Measurements from ENCODE around the gene OR4F6.

The OR4F6 gene

DNA sequence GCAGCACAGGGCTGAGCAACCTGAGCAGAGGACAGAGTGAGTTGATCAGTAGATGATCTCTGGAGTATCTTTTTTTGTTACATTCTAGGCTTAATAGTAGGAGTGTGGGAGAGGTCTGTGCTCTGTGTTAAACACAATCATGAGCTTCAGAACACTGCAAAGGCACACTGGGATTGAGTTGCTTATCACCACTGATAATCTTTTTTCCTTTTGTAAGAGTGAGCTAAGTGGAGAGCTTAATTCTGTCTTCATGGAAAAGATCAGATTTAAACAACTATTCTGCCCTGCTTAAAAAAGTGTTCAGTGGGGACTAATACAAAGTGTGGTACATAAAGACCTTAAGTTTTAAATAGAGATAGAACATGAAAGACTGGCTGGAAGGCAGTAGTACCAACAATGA lies 1.1 kb downstream of the OR4F6 start:
- no peak for DNase-seq (ENCODE audit: low read depth in 2 of 2)

DNA sequence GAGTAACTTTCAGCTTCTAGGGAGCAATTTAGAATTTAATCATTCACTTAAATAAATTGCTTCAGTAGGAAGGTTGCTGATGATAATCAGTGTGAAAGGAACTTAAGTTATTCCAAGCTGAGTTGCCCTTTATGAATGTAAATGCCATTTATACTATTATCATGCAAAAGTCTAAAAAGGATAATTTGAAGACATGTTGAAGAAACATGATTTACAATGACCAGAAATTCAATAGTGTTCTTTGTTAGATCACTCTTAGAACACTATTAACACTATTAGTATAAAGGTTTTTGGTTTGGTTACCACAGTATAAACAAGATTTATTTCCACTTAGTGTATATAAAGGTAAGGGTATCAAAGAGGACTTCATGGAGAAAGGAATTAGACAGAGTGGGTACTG lies 1.6 kb downstream of the OR4F6 start:
- no peak for DNase-seq (ENCODE audit: low read depth in 2 of 2)

- DNase-seq (ENCODE audit: low read depth in 2 of 2) = no peak
These were observed 2.5 kb downstream of the OR4F6 start for GRCh38 chr15:101805605-101806345.

DNA sequence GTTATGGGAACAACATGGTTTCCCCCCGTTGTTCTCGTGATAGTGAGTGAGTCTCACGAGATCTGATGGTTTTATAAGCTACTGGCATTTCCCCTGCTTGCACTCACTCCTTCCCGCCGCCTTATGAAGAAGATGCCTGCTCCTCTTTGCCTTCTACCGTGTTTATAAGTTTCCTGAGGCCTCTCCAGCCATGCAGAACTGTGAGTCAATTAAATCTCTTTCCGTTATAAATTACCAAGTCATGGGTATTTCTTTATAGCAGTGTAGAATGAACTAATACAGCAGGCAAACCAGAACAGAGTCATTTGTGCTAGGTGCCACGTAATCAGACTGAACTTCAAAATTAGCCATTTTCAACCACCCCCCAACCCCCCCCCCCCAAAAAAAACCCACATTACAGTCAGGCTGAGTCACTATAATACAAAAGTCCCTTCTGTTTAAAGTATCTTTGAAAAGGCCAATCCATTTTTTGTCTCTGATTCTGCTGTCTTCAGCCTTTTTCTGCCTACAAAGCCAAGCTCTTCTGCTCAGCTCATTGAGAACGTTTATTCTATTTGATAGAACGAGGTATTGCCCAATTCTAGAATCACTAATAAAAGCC lies 4.1 kb downstream of the OR4F6 start:
- no peak for DNase-seq (ENCODE audit: low read depth in 2 of 2)

GRCh38 chr15:101808201-101808600 lies 4.9 kb downstream of the OR4F6 start:
- no peak for DNase-seq (ENCODE audit: low read depth in 2 of 2)

DNA sequence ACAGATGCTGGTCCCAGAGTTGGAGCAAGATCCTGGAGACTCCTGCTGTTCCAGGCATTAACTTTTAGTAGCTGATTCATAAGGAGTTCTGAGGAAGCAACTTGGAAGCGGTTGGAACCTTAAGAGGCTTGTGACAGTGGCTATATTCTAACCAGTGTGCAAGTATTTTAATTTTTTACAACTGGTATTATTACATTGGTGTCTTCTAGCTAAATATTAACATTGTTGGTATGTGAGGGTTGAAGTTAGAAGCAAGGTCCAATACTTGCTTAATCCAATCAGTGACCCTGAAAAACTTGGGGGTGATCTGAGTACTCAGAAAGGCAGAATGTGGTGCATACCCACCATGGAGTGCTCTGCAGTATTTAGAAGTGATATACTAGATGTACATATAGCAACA lies 7.1 kb downstream of the OR4F6 start:
- DNase-seq (ENCODE audit: low read depth in 2 of 2) = no peak

GRCh38 chr15:101810876-101811275 lies 7.6 kb downstream of the OR4F6 start:
- no peak for DNase-seq (ENCODE audit: low read depth in 2 of 2)

DNA sequence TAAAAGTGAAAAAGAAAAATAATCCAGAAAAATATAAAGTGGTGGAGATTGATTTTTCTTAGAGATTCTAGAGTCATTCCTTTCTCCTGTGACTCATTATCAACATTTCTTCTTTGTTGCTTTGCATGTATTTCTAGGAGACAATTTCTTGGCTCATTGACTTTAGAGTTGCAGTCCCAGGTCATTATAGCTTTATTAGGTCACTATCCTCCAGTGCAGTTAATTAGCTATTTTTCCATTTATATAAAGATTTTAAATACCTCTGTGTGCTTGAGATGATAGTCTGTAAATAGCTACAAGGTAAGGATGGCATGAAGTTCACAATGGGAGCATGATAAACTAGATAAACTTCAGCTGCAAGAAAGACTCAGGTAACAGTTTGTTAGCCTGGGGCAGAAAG lies 8.6 kb downstream of the OR4F6 start, which contains the start of gene OR4F15:
TSS of gene OR4F15 (plus strand) at position 301 of the 400 bp plus-strand sequence. CDS start 5,985 bp downstream, outside the sequence.
- DNase-seq (ENCODE audit: low read depth in 2 of 2) = no peak

- no peak for DNase-seq (ENCODE audit: low read depth in 2 of 2)
These were observed 10.7 kb downstream of the OR4F6 start for GRCh38 chr15:101813803-101814534.

GRCh38 chr15:101820781-101821180 lies 17.5 kb downstream of the OR4F6 start:
- DNase-seq (ENCODE audit: low read depth in 2 of 2) = no peak

DNA sequence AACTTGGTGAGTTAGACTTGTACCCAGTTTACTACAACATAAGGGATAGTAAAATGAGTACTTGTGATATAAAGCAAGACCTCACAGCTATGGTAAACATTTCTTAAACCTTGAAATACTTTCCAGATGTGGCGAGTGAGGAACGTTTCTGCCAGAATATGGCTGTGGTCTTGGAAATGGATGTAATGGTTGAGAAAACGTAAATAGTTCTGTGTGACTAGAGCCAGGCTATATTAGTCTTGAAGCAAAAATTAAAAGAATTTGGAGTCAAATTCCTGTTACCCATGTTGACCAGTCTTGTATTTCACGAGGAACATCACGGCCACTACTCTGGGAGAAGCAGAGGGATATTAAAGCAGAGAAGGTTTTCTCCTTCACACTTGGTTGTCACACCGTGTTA lies 23.9 kb downstream of the OR4F6 start:
- no peak for DNase-seq (ENCODE audit: low read depth in 2 of 2)

- DNase-seq (ENCODE audit: low read depth in 2 of 2) = no peak
These were observed 25.5 kb downstream of the OR4F6 start for GRCh38 chr15:101828774-101829173.

- DNase-seq (ENCODE audit: low read depth in 2 of 2) = no peak
These were observed 38.3 kb downstream of the OR4F6 start for GRCh38 chr15:101841656-101842055.

GRCh38 chr15:101844916-101845315 lies 41.6 kb downstream of the OR4F6 start:
- DNase-seq (ENCODE audit: low read depth in 2 of 2) = no peak

DNA sequence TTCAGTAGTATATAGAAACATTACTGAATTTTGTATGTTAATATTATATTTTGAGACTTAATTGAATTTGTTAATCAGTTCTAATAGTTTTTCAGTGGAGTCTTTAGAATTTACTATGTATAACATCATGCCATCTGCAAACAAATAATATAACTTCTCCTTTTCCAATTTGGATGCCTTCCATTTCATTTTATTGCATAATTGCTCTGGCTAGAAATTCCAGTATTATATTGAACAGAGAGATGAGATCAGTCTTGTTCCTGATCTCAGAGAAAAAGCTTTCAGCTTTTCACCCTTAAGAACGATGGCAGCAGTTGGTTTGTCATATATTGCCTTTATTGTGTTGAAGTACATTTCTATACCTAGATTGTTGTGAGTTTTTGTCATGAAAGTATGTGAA lies 49.0 kb downstream of the OR4F6 start:
- no peak for DNase-seq (ENCODE audit: low read depth in 2 of 2)

Measured in activated CD4-positive, alpha-beta T cell treated with anti-CD3 and anti-CD28 coated beads for 24 hours (primary cell).